Trophoblast cell (in vitro differentiated cells and primary cell): ENCODE results near the gene DHDDS.
A peak's percentile ranks its signal among the peaks of the same experiment; 100 is the strongest.

Experiments
- DNase-seq, 2 donors: peaks; one replicate each; pipeline ENCODE4 v3.0.0-alpha.2; 2016
- H2AFZ ChIP-seq: 2 replicates; pipeline ENCODE4 v1.6.1; 2013; ENCODE audit warnings: low read length, moderate library complexity, mild to moderate bottlenecking; ENCODE audit not compliant: insufficient read depth, poor library complexity
- H2AK5ac ChIP-seq: 2 replicates; pipeline ENCODE4 v1.6.1; 2013; ENCODE audit warnings: mild to moderate bottlenecking, low read length
- H2BK120ac ChIP-seq: 2 replicates; pipeline ENCODE4 v1.6.1; 2013; ENCODE audit warnings: low read length, mild to moderate bottlenecking, moderate library complexity; ENCODE audit not compliant: insufficient read depth, poor library complexity
- H2BK12ac ChIP-seq: 2 replicates; pipeline ENCODE4 v1.6.1; 2013; ENCODE audit warnings: mild to moderate bottlenecking, low read length, moderate library complexity
- H2BK5ac ChIP-seq: 2 replicates; pipeline ENCODE4 v1.6.1; 2013; ENCODE audit warnings: low read length, low read depth, moderate library complexity, mild to moderate bottlenecking; ENCODE audit not compliant: poor library complexity
- H3K14ac ChIP-seq: 2 replicates; pipeline ENCODE4 v1.6.1; 2013; ENCODE audit warnings: mild to moderate bottlenecking, low read length
- H3K18ac ChIP-seq: 2 replicates; pipeline ENCODE4 v1.6.1; 2013; ENCODE audit warnings: mild to moderate bottlenecking, low read length
- H3K23ac ChIP-seq: 2 replicates; pipeline ENCODE4 v1.6.1; 2013; ENCODE audit warnings: low read length
- H3K27ac ChIP-seq: 2 replicates; pipeline ENCODE4 v1.5.1; 2013; ENCODE audit warnings: low read depth, mild to moderate bottlenecking, inconsistent platforms, low read length, moderate library complexity
- H3K27me3 ChIP-seq: 2 replicates; pipeline ENCODE4 v1.6.1; 2013; ENCODE audit warnings: inconsistent platforms, mild to moderate bottlenecking, low read length, moderate library complexity; ENCODE audit not compliant: insufficient read depth
- H3K36me3 ChIP-seq, 2 experiments: 1 replicate in 1 of 2; 2 replicates in 1 of 2; pipeline ENCODE4 v1.6.1; 2013; ENCODE audit warnings: low read length in 2 of 2, mild to moderate bottlenecking in 2 of 2, moderate library complexity in 1 of 2; ENCODE audit not compliant: insufficient read depth in 2 of 2, control insufficient read depth in 1 of 2
- H3K4ac ChIP-seq: 2 replicates; pipeline ENCODE4 v1.6.1; 2013; ENCODE audit warnings: low read depth, mild to moderate bottlenecking, low read length, moderate library complexity
- H3K4me1 ChIP-seq, 2 experiments: 1 replicate in 1 of 2; 2 replicates in 1 of 2; pipeline ENCODE4 v1.6.1; 2013; ENCODE audit warnings: low read length in 2 of 2, mild to moderate bottlenecking in 2 of 2, moderate library complexity in 1 of 2; ENCODE audit not compliant: insufficient read depth in 2 of 2, control insufficient read depth in 1 of 2
- H3K4me2 ChIP-seq: 2 replicates; pipeline ENCODE4 v1.6.1; 2013; ENCODE audit warnings: inconsistent platforms, mild to moderate bottlenecking, low read length, moderate library complexity
- H3K4me3 ChIP-seq: 2 replicates; pipeline ENCODE4 v1.5.1; 2013; ENCODE audit warnings: mild to moderate bottlenecking, low read depth, low read length, inconsistent platforms
- H3K79me1 ChIP-seq: one replicate; pipeline ENCODE4 v1.6.1; 2013; ENCODE audit warnings: low read length
- H3K79me2 ChIP-seq: 2 replicates; pipeline ENCODE4 v1.6.1; 2013; ENCODE audit warnings: low read length, mild to moderate bottlenecking; ENCODE audit not compliant: control insufficient read depth, insufficient read depth, poor library complexity
- H3K9ac ChIP-seq: 2 replicates; pipeline ENCODE4 v1.6.1; 2013; ENCODE audit warnings: mild to moderate bottlenecking, low read length
- H3K9me3 ChIP-seq: 2 replicates; pipeline ENCODE4 v1.6.1; 2013; ENCODE audit warnings: low read depth, mild to moderate bottlenecking, control low read depth, inconsistent platforms, low read length; ENCODE audit not compliant: insufficient read depth
- H4K12ac ChIP-seq: 2 replicates; pipeline ENCODE4 v1.6.1; 2013; ENCODE audit warnings: low read depth, mild to moderate bottlenecking, low read length, moderate library complexity
- H4K8ac ChIP-seq: 2 replicates; pipeline ENCODE4 v1.6.1; 2013; ENCODE audit warnings: low read depth, mild to moderate bottlenecking, low read length, moderate library complexity
- H4K91ac ChIP-seq: one replicate; pipeline ENCODE4 v1.6.1; 2013; ENCODE audit warnings: low read depth, mild to moderate bottlenecking, low read length, moderate library complexity
- WGBS: extraction: QIAGEN DNeasy Blood & Tissue Kit; methylation state at CpG from one replicate; pipeline ENCODE4 v1.1.7; 2013; ENCODE audit warnings: missing lambda C conversion rate; ENCODE audit not compliant: insufficient read length, insufficient coverage; ENCODE audit errors: extremely low coverage; 5-methylcytosine and 5-hydroxymethylcytosine counted together

Gene DHDDS

GRCh38 chr1:26399034-26399433, 33.1 kb upstream of the DHDDS start:
- Histone ChIP-seq H4K12ac (no peak overlapping the region), H3K9me3 (no peaks in the 10 kb centered on the region), H3K23ac (no peak overlapping the region), H2BK5ac (no peak overlapping the region), H4K8ac (no peak overlapping the region), H3K4me2 (no peak overlapping the region), H3K27ac (no peak overlapping the region), H3K18ac (no peak overlapping the region), H2BK120ac (no peak overlapping the region), H3K4ac (no peak overlapping the region), H3K27me3 (no peaks in the 10 kb centered on the region), H4K91ac (no peak overlapping the region), H2BK12ac (no peak overlapping the region), H3K4me1 (peaks cover 0 to 5% of the 10 kb centered on the region in 2 experiments), H3K4me3 (no peak overlapping the region), H3K79me2 (no peaks in the 10 kb centered on the region), H3K14ac (no peak overlapping the region), H2AK5ac (no peak overlapping the region), H3K79me1 (no peaks in the 10 kb centered on the region), H3K36me3 (no peaks in the 10 kb centered on the region), H2AFZ (no peak overlapping the region), H3K9ac (no peak overlapping the region)
- DNase-seq: no peak
- WGBS: no CpG with 5 or more reads among the region's 3 CpGs

GRCh38 chr1:26401891-26402290, 30.2 kb upstream of the DHDDS start:
- no peaks in the 10 kb centered on the region for H3K79me1 ChIP-seq
- H3K36me3 ChIP-seq: no peaks in the 10 kb centered on the region
- H3K79me2 ChIP-seq: no peaks in the 10 kb centered on the region
- H3K4me3 ChIP-seq: no peak overlapping the region
- no peak overlapping the region for H3K4me2 ChIP-seq
- no peak overlapping the region for H3K27ac ChIP-seq
- H4K91ac ChIP-seq: no peak overlapping the region
- H3K23ac ChIP-seq: no peak overlapping the region
- H3K9me3 ChIP-seq: no peaks in the 10 kb centered on the region
- WGBS: no CpG with 5 or more reads among the region's 3 CpGs
- H3K9ac ChIP-seq: no peak overlapping the region
- no peak overlapping the region for H2BK12ac ChIP-seq
- H3K14ac ChIP-seq: no peak overlapping the region
- no peak overlapping the region for H2AFZ ChIP-seq
- DNase-seq: no peak
- H3K27me3 ChIP-seq: no peaks in the 10 kb centered on the region
- peaks cover 0 to 5% of the 10 kb centered on the region in 2 experiments for H3K4me1 ChIP-seq
- no peak overlapping the region for H4K8ac ChIP-seq
- H2BK5ac ChIP-seq: no peak overlapping the region
- no peak overlapping the region for H2AK5ac ChIP-seq
- no peak overlapping the region for H3K18ac ChIP-seq
- no peak overlapping the region for H3K4ac ChIP-seq
- H4K12ac ChIP-seq: no peak overlapping the region
- no peak overlapping the region for H2BK120ac ChIP-seq

GRCh38 chr1:26403656-26404055, 28.5 kb upstream of the DHDDS start:
- H2BK5ac ChIP-seq: no peak overlapping the region
- H3K9ac ChIP-seq: no peak overlapping the region
- H3K18ac ChIP-seq: no peak overlapping the region
- H3K4me2 ChIP-seq: no peak overlapping the region
- no peak overlapping the region for H3K23ac ChIP-seq
- H3K27me3 ChIP-seq: no peaks in the 10 kb centered on the region
- no peak overlapping the region for H4K8ac ChIP-seq
- H3K4me1 ChIP-seq: peaks cover 0 to 6% of the 10 kb centered on the region in 2 experiments
- no peak overlapping the region for H3K4ac ChIP-seq
- no peak for DNase-seq
- H3K79me1 ChIP-seq: no peaks in the 10 kb centered on the region
- no peak overlapping the region for H2AFZ ChIP-seq
- no CpG with 5 or more reads among the region's 4 CpGs for WGBS
- H3K9me3 ChIP-seq: no peaks in the 10 kb centered on the region
- H2BK120ac ChIP-seq: no peak overlapping the region
- H4K12ac ChIP-seq: no peak overlapping the region
- H2BK12ac ChIP-seq: no peak overlapping the region
- H3K79me2 ChIP-seq: no peaks in the 10 kb centered on the region
- no peak overlapping the region for H2AK5ac ChIP-seq
- no peak overlapping the region for H3K27ac ChIP-seq
- no peak overlapping the region for H3K14ac ChIP-seq
- no peak overlapping the region for H3K4me3 ChIP-seq
- no peak overlapping the region for H4K91ac ChIP-seq
- no peaks in the 10 kb centered on the region for H3K36me3 ChIP-seq

GRCh38 chr1:26404641-26405040, 27.5 kb upstream of the DHDDS start:
- Histone ChIP-seq H2AFZ (no peak overlapping the region), H3K79me1 (peaks cover 6% of the 10 kb centered on the region), H3K9me3 (no peaks in the 10 kb centered on the region), H4K8ac (no peak overlapping the region), H3K23ac (no peak overlapping the region), H3K4me1 (peaks cover 7 to 15% of the 10 kb centered on the region in 2 experiments), H3K4me2 (no peak overlapping the region), H3K27me3 (no peaks in the 10 kb centered on the region), H3K36me3 (no peaks in the 10 kb centered on the region), H4K91ac (no peak overlapping the region), H3K9ac (no peak overlapping the region), H2BK5ac (no peak overlapping the region), H3K79me2 (peaks cover 2% of the 10 kb centered on the region), H3K27ac (no peak overlapping the region), H3K18ac (no peak overlapping the region), H3K4ac (no peak overlapping the region), H2BK12ac (no peak overlapping the region), H2AK5ac (no peak overlapping the region), H4K12ac (no peak overlapping the region), H2BK120ac (no peak overlapping the region), H3K4me3 (no peak overlapping the region), H3K14ac (no peak overlapping the region)
- DNase-seq: peak; percentile 50 to 77
- no CpG with 5 or more reads among the region's 2 CpGs for WGBS
